Caco-2 (cell line): ENCODE data around the gene ZNF296. TPM values are rescaled to one million over a fixed set of nuclear protein-coding genes. Genes with fewer than 3 reads are reported as not detected.
A peak's percentile ranks its signal among the peaks of the same experiment; 100 is the strongest.

Source experiments
- BruUV-seq: library from RNA; stranded (reverse); fragments of 400-500 nt; replicated peaks from 2 replicates; lab custom pipeline; 2021; lab: Mats Ljungman, UMichigan
- CTCF ChIA-PET: fragments of 300-600 bp; sonication (Branson Sonifier 250); formaldehyde crosslinking; loops from one replicate; lab custom pipeline; 2022; ENCODE audit warnings: antibody characterized with exemption; lab: Charles Lee
- POLR2A ChIA-PET: fragments of 300-600 bp; sonication (Branson Sonifier 250); formaldehyde crosslinking; loops from one replicate; lab custom pipeline; 2022; ENCODE audit warnings: antibody characterized with exemption; lab: Charles Lee
- DNase-seq, 2 experiments: peaks; one replicate each; pipeline versions ENCODE4 v3.0.0 to v3.0.0-alpha.2; 2020 to 2022
- H3K27me3 ChIP-seq: replicated peaks from 2 replicates; pipeline ENCODE4 v1.6.0; 2011; ENCODE audit warnings: low read length; ENCODE audit not compliant: control insufficient read depth, insufficient read depth
- H3K36me3 ChIP-seq: 2 replicates; pipeline ENCODE4 v1.5.1; 2011; ENCODE audit warnings: low read length; ENCODE audit not compliant: control insufficient read depth, insufficient read depth
- H3K4me1 ChIP-seq: fragments of 250-450 bp; sonication (Bioruptor Pico); 2 replicates; pipeline ENCODE4 v1.5.1; 2020; ENCODE audit warnings: mild to moderate bottlenecking
- H3K4me3 ChIP-seq: 2 replicates; pipeline ENCODE4 v1.5.1; 2011; ENCODE audit warnings: low read depth, mild to moderate bottlenecking, control low read depth, low read length
- H3K9me3 ChIP-seq: fragments of 250-450 bp; sonication (Bioruptor Pico); 2 replicates; pipeline ENCODE4 v1.5.1; 2020; ENCODE audit warnings: mild to moderate bottlenecking, moderate library complexity
- H3K27ac Mint-ChIP-seq: one replicate; pipeline ENCODE4 v1.8.0; 2022; ENCODE audit warnings: mixed read lengths; ENCODE audit not compliant: unreplicated experiment
- H3K27me3 Mint-ChIP-seq: one replicate; pipeline ENCODE4 v1.8.0; 2022; ENCODE audit warnings: mixed read lengths; ENCODE audit not compliant: insufficient read depth, unreplicated experiment
- H3K36me3 Mint-ChIP-seq: one replicate; pipeline ENCODE4 v1.8.0; 2022; ENCODE audit warnings: mild to moderate bottlenecking, mixed read lengths; ENCODE audit not compliant: insufficient read depth, unreplicated experiment
- H3K4me1 Mint-ChIP-seq: one replicate; pipeline ENCODE4 v1.8.0; 2022; ENCODE audit warnings: low read depth, mixed read lengths; ENCODE audit not compliant: unreplicated experiment
- H3K4me3 Mint-ChIP-seq: one replicate; pipeline ENCODE4 v1.8.0; 2022; ENCODE audit warnings: mild to moderate bottlenecking, moderate library complexity, mixed read lengths; ENCODE audit not compliant: unreplicated experiment
- H3K9me3 Mint-ChIP-seq: one replicate; pipeline ENCODE4 v1.8.0; 2022; ENCODE audit warnings: mixed read lengths; ENCODE audit not compliant: unreplicated experiment
- intact Hi-C: fragments of 100-400 bp; cut with micrococcal nuclease; formaldehyde crosslinking; loops from one replicate; pipeline ENCODE4 v1.10.0; 2022; ENCODE audit not compliant: unreplicated experiment
- total RNA-seq: library from RNA; stranded (reverse); gene quantifications from 2 replicates; pipeline ENCODE4 v1.2.3, GENCODE V29; 2022
- TF ChIP-seq, protein P1 (sequence below), 2 experiments: fragments of 200-600 bp in 1 of 2; IDR thresholded peaks; 1 replicate in 1 of 2; 2 replicates in 1 of 2; pipeline versions ENCODE4 v1.5.1 to v1.8.0; 2011 to 2022; ENCODE audit warnings: antibody characterized with exemption in 1 of 2, control low read depth in 1 of 2, inconsistent platforms in 1 of 2, low read depth in 1 of 2, low read length in 1 of 2, mild to moderate bottlenecking in 1 of 2, moderate library complexity in 1 of 2; ENCODE audit not compliant: insufficient read depth in 1 of 2, severe bottlenecking in 1 of 2, unreplicated experiment in 1 of 2

ZNF296 gene
- total RNA-seq, 1 experiment from 2014 or later: 9.4 TPM

DNA sequence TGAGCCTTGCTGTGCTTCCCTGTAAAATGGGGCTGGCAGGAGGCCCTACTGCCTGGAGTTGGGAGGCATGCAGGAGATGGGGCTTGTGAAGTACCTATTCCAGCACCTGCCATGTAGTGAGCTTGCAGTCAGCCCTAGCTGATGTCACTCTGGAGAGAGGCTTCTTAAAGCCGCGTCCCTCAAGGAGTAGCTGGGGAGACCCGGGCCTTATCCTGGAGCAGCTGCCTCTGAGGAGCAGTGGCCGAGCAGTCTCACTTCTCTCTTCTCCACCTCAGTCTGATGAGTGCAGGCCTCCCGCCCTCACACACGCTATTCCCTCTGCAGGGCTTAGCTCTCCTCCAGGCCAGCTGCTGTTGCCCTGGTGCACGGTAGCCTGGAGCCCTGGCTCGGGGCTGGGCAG is 19.4 kb downstream of the ZNF296 start:
- no TSS peak for BruUV-seq
- TF ChIP-seq, protein P1, sequence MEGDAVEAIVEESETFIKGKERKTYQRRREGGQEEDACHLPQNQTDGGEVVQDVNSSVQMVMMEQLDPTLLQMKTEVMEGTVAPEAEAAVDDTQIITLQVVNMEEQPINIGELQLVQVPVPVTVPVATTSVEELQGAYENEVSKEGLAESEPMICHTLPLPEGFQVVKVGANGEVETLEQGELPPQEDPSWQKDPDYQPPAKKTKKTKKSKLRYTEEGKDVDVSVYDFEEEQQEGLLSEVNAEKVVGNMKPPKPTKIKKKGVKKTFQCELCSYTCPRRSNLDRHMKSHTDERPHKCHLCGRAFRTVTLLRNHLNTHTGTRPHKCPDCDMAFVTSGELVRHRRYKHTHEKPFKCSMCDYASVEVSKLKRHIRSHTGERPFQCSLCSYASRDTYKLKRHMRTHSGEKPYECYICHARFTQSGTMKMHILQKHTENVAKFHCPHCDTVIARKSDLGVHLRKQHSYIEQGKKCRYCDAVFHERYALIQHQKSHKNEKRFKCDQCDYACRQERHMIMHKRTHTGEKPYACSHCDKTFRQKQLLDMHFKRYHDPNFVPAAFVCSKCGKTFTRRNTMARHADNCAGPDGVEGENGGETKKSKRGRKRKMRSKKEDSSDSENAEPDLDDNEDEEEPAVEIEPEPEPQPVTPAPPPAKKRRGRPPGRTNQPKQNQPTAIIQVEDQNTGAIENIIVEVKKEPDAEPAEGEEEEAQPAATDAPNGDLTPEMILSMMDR (IDR thresholded peaks at IDR 0.05; ENCODE audit: insufficient read depth in 1 of 2, low read depth in 1 of 2, low read length in 1 of 2, severe bottlenecking in 1 of 2, unreplicated experiment in 1 of 2): no peak
- peaks cover 15% of the 10 kb centered on the region for H3K36me3 ChIP-seq
- ChIA-PET POLR2A (interaction anchor here (1.4 kb wide), 1 partner anchor 11 kb away, joined by 4 read pairs; no protein-coding TSS in a partner anchor), CTCF (interaction anchor here (1.0 to 1.3 kb wide), 2 partner anchors 11 to 40 kb away, joined by 4 read pairs; no protein-coding TSS in a partner anchor)
- no peaks in the 10 kb centered on the region for H3K4me1 ChIP-seq
- Mint-ChIP-seq H3K4me1 (peaks cover 8% of the 10 kb centered on the region), H3K27ac (no peak overlapping the region), H3K27me3 (no peaks in the 10 kb centered on the region), H3K9me3 (no peaks in the 10 kb centered on the region), H3K36me3 (peaks cover 79% of the 10 kb centered on the region), H3K4me3 (no peak overlapping the region)
- DNase-seq: no peak
- H3K27me3 ChIP-seq: no peaks in the 10 kb centered on the region
- H3K4me3 ChIP-seq: no peak overlapping the region
- intact Hi-C loops: no loop called here
- H3K9me3 ChIP-seq: no peaks in the 10 kb centered on the region

DNA sequence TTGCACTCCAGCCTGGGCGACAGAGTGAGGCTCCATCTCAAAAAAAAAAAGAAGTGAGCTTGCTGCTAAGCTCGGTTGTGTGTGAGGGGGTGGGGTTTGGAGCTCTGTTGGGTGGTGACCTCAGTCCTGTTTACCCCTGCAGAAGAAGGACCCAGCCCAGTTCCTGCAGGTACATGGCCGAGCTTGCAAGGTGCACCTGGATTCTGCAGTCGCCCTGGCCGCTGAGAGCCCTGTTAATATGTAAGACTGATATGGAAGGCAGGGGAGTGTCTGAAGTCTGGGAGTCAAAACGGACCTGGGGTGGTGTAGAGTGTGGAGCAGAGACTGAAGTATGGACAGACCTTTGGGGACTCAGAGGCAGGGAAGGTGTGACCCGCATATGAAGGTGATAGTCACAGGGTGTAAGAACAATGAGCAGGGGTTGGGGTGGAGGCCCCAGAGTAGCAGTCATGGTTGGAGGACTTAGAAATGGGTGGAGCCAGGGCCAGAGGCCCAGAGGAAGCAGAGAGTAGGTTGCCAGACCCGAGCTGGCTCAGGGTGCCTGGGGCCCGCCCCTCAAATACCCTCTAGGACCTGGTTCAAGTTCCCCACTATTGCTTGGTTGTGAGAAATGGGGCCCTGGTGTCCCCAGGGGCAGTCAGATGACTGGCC is 24.2 kb downstream of the ZNF296 start:
- ChIA-PET CTCF (interaction anchor here (1.0 kb wide), 1 partner anchor 110 kb away, joined by 3 read pairs; no protein-coding TSS in a partner anchor), POLR2A (no interaction called here)
- Histone ChIP-seq H3K4me3 (no peak overlapping the region), H3K27me3 (no peaks in the 10 kb centered on the region), H3K4me1 (no peaks in the 10 kb centered on the region), H3K36me3 (peaks cover 5% of the 10 kb centered on the region), H3K9me3 (no peaks in the 10 kb centered on the region)
- H3K4me1 Mint-ChIP-seq: peaks cover 4% of the 10 kb centered on the region
- no peak overlapping the region for H3K4me3 Mint-ChIP-seq
- DNase-seq: no peak
- no TSS peak for BruUV-seq
- H3K27ac Mint-ChIP-seq: peak overlapping the region; percentile 30
- TF ChIP-seq, protein P1 (IDR thresholded peaks at IDR 0.05; ENCODE audit: insufficient read depth in 1 of 2, low read depth in 1 of 2, low read length in 1 of 2, severe bottlenecking in 1 of 2, unreplicated experiment in 1 of 2): no peak
- intact Hi-C loops: no loop called here
- H3K9me3 Mint-ChIP-seq: no peaks in the 10 kb centered on the region
- H3K27me3 Mint-ChIP-seq: no peaks in the 10 kb centered on the region
- peaks cover 74% of the 10 kb centered on the region for H3K36me3 Mint-ChIP-seq

DNA sequence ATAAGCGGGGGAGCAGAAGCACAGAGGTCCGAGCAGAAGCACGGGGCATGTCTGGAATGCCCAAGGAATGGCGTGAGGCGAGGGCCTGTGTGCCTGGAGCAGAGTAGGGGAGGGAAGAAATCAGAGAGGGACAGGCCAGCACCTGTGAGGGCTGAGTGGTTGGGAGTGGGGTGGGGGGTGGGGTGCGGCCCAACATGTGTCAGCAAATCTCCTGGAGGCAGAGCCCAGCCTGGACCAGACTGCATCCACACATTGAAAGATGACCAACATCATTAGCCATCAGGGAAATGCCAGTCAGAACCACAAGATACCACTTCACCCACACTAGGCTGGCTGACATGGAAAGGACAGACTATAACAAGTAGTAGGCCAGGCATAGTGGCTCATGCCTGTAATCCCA is 26.2 kb downstream of the ZNF296 start:
- no peaks in the 10 kb centered on the region for H3K27me3 ChIP-seq
- TF ChIP-seq, protein P1 (IDR thresholded peaks at IDR 0.05; ENCODE audit: insufficient read depth in 1 of 2, low read depth in 1 of 2, low read length in 1 of 2, severe bottlenecking in 1 of 2, unreplicated experiment in 1 of 2): no peak
- H3K9me3 Mint-ChIP-seq: no peaks in the 10 kb centered on the region
- H3K4me1 Mint-ChIP-seq: peaks cover 21% of the 10 kb centered on the region
- no peaks in the 10 kb centered on the region for H3K27me3 Mint-ChIP-seq
- peaks cover 78% of the 10 kb centered on the region for H3K36me3 Mint-ChIP-seq
- DNase-seq: no peak
- H3K4me3 Mint-ChIP-seq: no peak overlapping the region
- H3K36me3 ChIP-seq: peaks cover 3% of the 10 kb centered on the region
- CTCF ChIA-PET: interaction anchor here (1.4 kb wide), 1 partner anchor 10 kb away, joined by 4 read pairs; no protein-coding TSS in a partner anchor
- H3K27ac Mint-ChIP-seq: no peak overlapping the region
- H3K9me3 ChIP-seq: no peaks in the 10 kb centered on the region
- POLR2A ChIA-PET: interaction anchor here (0.5 to 0.9 kb wide), 2 partner anchors 11 to 462 kb away, joined by 3 to 5 read pairs; partner anchors contain the start of gene CLASRP
- intact Hi-C loops: no loop called here
- BruUV-seq: no TSS peak
- no peak overlapping the region for H3K4me3 ChIP-seq
- H3K4me1 ChIP-seq: peaks cover 16% of the 10 kb centered on the region
